ENCODE results near the gene OSBPL1A.

- TF ChIP-seq RFX5 (IDR thresholded peaks at IDR 0.05) (no peak), MAX (IDR thresholded peaks at IDR 0.05) (no peak), POLR2A (IDR thresholded peaks at IDR 0.05; ENCODE audit: low read length) (no peak), KDM1A (IDR thresholded peaks at IDR 0.05; ENCODE audit: low read depth) (no peak), CTCF (IDR thresholded peaks at IDR 0.05) (no peak), EP300 (IDR thresholded peaks at IDR 0.05) (no peak), CHD2 (IDR thresholded peaks at IDR 0.05; ENCODE audit: low read length, partially characterized antibody) (no peak), RAD21 (conservative IDR thresholded peaks at IDR 0.05 in 1 of 2, IDR thresholded peaks at IDR 0.05 in 1 of 2) (no peak), ESRRA (IDR thresholded peaks at IDR 0.05; ENCODE audit: borderline replicate concordance, low read length) (no peak), SMC3 (IDR thresholded peaks at IDR 0.05) (no peak)
- TF ChIP-seq, protein P1, sequence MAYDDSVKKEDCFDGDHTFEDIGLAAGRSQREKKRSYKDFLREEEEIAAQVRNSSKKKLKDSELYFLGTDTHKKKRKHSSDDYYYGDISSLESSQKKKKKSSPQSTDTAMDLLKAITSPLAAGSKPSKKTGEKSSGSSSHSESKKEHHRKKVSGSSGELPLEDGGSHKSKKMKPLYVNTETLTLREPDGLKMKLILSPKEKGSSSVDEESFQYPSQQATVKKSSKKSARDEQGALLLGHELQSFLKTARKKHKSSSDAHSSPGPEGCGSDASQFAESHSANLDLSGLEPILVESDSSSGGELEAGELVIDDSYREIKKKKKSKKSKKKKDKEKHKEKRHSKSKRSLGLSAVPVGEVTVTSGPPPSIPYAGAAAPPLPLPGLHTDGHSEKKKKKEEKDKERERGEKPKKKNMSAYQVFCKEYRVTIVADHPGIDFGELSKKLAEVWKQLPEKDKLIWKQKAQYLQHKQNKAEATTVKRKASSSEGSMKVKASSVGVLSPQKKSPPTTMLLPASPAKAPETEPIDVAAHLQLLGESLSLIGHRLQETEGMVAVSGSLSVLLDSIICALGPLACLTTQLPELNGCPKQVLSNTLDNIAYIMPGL (CRISPR knock-in tag; IDR thresholded peaks at IDR 0.05; ENCODE audit: borderline replicate concordance): no peak
Observed at GRCh38 chr18:24272229-24272525, 125.4 kb downstream of the OSBPL1A start.
